CD14-positive monocyte (primary cell): ENCODE data around the gene CRYGS. TPM values are rescaled to one million over a fixed set of nuclear protein-coding genes. Genes with fewer than 3 reads are reported as not detected.

Source experiments
- DNase-seq, 3 donors: peaks; one replicate each; pipeline ENCODE4 v3.0.0-alpha.2; 2011 to 2022
- H2AFZ ChIP-seq: 2 replicates; pipeline ENCODE4 v1.6.0; 2012; ENCODE audit warnings: mild to moderate bottlenecking, low read depth, low read length, inconsistent platforms; ENCODE audit not compliant: insufficient read depth, poor library complexity, severe bottlenecking
- H3K27ac ChIP-seq, 2 donors: 1 replicate in 1 of 2; 2 replicates in 1 of 2; pipeline ENCODE4 v1.5.1; 2012 to 2013; ENCODE audit warnings: low read length in 2 of 2, control low read depth in 1 of 2, inconsistent platforms in 1 of 2, low read depth in 1 of 2, mild to moderate bottlenecking in 1 of 2
- H3K27me3 ChIP-seq, 2 donors: one replicate each; pipeline versions ENCODE4 v1.6.0 to v1.6.1; 2011 to 2013; ENCODE audit warnings: low read length in 2 of 2; ENCODE audit not compliant: control insufficient read depth in 2 of 2, insufficient read depth in 2 of 2
- H3K36me3 ChIP-seq, 2 donors: replicated peaks in 1 of 2; 1 replicate in 1 of 2; 2 replicates in 1 of 2; pipeline versions ENCODE4 v1.5.1 to v1.6.1; 2012 to 2013; ENCODE audit warnings: low read length in 2 of 2, control low read depth in 1 of 2, inconsistent platforms in 1 of 2, mild to moderate bottlenecking in 1 of 2; ENCODE audit not compliant: insufficient read depth in 2 of 2, control insufficient read depth in 1 of 2
- H3K4me1 ChIP-seq, 2 donors: 1 replicate in 1 of 2; 2 replicates in 1 of 2; pipeline versions ENCODE4 v1.5.1 to v1.6.1; 2012 to 2013; ENCODE audit warnings: low read length in 2 of 2, control low read depth in 1 of 2, inconsistent platforms in 1 of 2, mild to moderate bottlenecking in 1 of 2, moderate library complexity in 1 of 2; ENCODE audit not compliant: insufficient read depth in 2 of 2, control insufficient read depth in 1 of 2
- H3K4me2 ChIP-seq: replicated peaks from 2 replicates; pipeline ENCODE3; 2012; ENCODE audit warnings: low read length, moderate library complexity, mild to moderate bottlenecking; ENCODE audit not compliant: poor library complexity, severe bottlenecking; ENCODE audit errors: extremely low read depth
- H3K4me3 ChIP-seq, 3 experiments: fragments of 200-600 bp in 1 of 3; sonication (generic) in 1 of 3; replicated peaks in 1 of 3; 1 replicate in 2 of 3; 2 replicates in 1 of 3; pipeline ENCODE4 v1.5.1; 2011 to 2013; ENCODE audit warnings: low read length in 3 of 3, mild to moderate bottlenecking in 3 of 3, control low read depth in 2 of 3, low read depth in 2 of 3, inconsistent platforms in 1 of 3, moderate library complexity in 1 of 3
- H3K79me2 ChIP-seq: 2 replicates; pipeline ENCODE4 v1.6.0; 2012; ENCODE audit warnings: mild to moderate bottlenecking, control low read depth, inconsistent platforms, low read length, moderate library complexity; ENCODE audit not compliant: insufficient read depth
- H3K9ac ChIP-seq: 2 replicates; pipeline ENCODE4 v1.6.0; 2017; ENCODE audit warnings: low read length, mild to moderate bottlenecking; ENCODE audit not compliant: insufficient read depth, poor library complexity, severe bottlenecking
- H3K9me3 ChIP-seq, 2 donors: replicated peaks in 1 of 2; 1 replicate in 1 of 2; 2 replicates in 1 of 2; pipeline versions ENCODE4 v1.5.1 to v1.6.1; 2012 to 2013; ENCODE audit warnings: low read length in 2 of 2, control low read depth in 1 of 2; ENCODE audit not compliant: control insufficient read depth in 1 of 2, insufficient read depth in 1 of 2
- H4K20me1 ChIP-seq: 2 replicates; pipeline ENCODE4 v1.6.0; 2012; ENCODE audit warnings: mild to moderate bottlenecking, low read length, control low read depth, moderate library complexity; ENCODE audit not compliant: insufficient read depth
- H3K27ac Mint-ChIP-seq, 7 donors: one replicate each; pipeline ENCODE4 v1.8.0; 2020; ENCODE audit warnings: mild to moderate bottlenecking in 7 of 7, mixed read lengths in 7 of 7, moderate library complexity in 6 of 7, inconsistent platforms in 2 of 7
- H3K27me3 Mint-ChIP-seq, 3 donors: one replicate each; pipeline ENCODE4 v1.8.0; 2021 to 2022; ENCODE audit warnings: low read depth in 3 of 3, mild to moderate bottlenecking in 3 of 3, mixed read lengths in 3 of 3, moderate library complexity in 3 of 3, inconsistent platforms in 1 of 3
- H3K36me3 Mint-ChIP-seq, 2 donors: one replicate each; pipeline ENCODE4 v1.8.0; 2020; ENCODE audit warnings: mixed read lengths in 2 of 2, inconsistent platforms in 1 of 2, mild to moderate bottlenecking in 1 of 2
- H3K4me1 Mint-ChIP-seq: one replicate; pipeline ENCODE4 v1.8.0; 2020; ENCODE audit warnings: mild to moderate bottlenecking, mixed read lengths
- H3K4me3 Mint-ChIP-seq, 2 donors: one replicate each; pipeline ENCODE4 v1.8.0; 2020; ENCODE audit warnings: mild to moderate bottlenecking in 2 of 2, mixed read lengths in 2 of 2, moderate library complexity in 1 of 2
- H3K9me3 Mint-ChIP-seq, 7 donors: one replicate each; pipeline ENCODE4 v1.8.0; 2020 to 2022; ENCODE audit warnings: mixed read lengths in 7 of 7, mild to moderate bottlenecking in 6 of 7, moderate library complexity in 6 of 7, inconsistent platforms in 2 of 7
- CTCF ChIP-seq: fragments of 200-600 bp; IDR thresholded peaks from one replicate; pipeline ENCODE4 v1.8.0; 2022; ENCODE audit warnings: antibody characterized with exemption, mild to moderate bottlenecking
- WGBS: methylation state at CpG from one replicate; pipeline ENCODE4 v1.1.5; 2013; ENCODE audit warnings: missing lambda C conversion rate; ENCODE audit not compliant: insufficient coverage; 5-methylcytosine and 5-hydroxymethylcytosine counted together
- intact Hi-C, 2 donors: fragments of 100-400 bp; cut with micrococcal nuclease; formaldehyde crosslinking; loops; one replicate each; pipeline versions ENCODE4 v1.15.0 to v1.15.1; 2023
- polyA plus RNA-seq, 3 donors: library from polyadenylated mRNA; depleted of rRNA in 1 of 3; unstranded in 2 of 3; stranded (reverse) in 1 of 3; fragments of 300-500 nt in 2 of 3; fragments of >200 nt in 1 of 3; fragmentation: Illumina TruSeq in 2 of 3; gene quantifications; 1 replicate in 2 of 3; 2 replicates in 1 of 3; pipeline ENCODE4 v1.2.3, GENCODE V29; 2012 to 2021

CRYGS gene
- polyA plus RNA-seq, 3 donors = 0.25 to 4.1 TPM; not detected in 1

DNA sequence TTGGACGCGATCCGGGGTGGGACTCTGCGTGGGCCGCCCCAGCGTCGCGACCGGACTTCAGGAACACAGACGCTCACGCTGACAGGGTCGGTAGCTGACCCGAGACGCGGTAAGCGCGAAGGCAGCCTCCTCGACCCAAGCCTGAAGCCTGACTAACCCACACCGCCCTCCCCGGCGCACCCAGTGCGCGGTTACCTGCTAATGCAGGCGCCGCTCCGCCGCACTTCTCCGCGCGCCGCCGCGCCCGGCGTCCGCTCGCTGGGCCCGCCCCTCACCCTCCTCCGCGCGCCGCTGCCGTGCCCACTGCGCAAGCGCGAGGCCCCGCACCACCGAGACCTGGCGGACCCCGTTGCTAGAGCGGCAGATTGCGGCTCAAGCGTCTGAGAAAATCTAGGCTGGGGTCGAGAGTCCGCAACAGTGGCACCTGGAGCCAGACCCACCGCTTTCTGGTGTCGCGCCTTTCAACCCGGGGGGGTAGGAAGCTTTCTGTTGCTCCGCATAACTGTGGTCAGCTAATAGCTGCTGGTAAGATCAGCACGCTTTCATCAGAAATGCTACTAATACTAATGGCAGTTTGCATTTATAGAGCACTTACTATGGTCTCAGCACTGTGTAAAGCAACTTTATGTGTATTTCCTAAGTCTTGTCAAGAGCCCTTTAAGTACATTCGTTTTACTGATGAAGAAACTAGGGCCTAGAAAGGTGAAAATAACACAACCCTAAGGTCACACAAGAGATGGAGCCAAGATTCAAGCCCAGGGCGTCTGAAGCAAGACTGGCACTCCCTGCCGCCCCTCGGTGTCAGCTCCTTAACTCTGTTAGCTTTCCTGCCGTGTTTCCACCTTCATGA lies 23.1 kb upstream of the CRYGS start, which contains the start of gene TBCCD1:
Gene TBCCD1, minus strand, starts transcription at position 268 of the 850 bp plus-strand sequence. CDS start 3,010 bp downstream, outside the sequence.
- peaks cover 30 to 41% of the 10 kb centered on the region in 2 donors for H3K4me1 ChIP-seq

DNA sequence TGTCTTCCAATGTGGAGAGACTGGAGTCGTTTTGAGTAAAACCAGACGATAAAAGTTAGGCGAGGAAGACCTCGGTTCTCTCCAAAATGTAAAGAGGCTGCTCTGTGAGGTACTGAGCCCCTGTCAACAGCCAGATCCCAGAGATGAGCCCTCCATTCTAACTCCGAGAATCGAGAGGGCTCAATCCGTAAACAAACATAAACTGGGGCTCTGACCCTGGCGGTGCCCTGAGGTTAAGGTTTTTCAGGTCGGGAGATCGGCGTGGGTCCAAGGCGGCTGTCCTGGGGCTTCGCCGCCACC lies 22.5 kb upstream of the CRYGS start:
- TF ChIP-seq CTCF = no peak
- Mint-ChIP-seq H3K4me3 (peak overlapping the region; percentile 93), H3K27me3 (no peaks in the 10 kb centered on the region), H3K27ac (peak overlapping the region; percentile 87 to 96 (median 89)), H3K9me3 (no peaks in the 10 kb centered on the region), H3K36me3 (peaks cover 8 to 12% of the 10 kb centered on the region in 2 donors), H3K4me1 (peaks cover 43% of the 10 kb centered on the region)
- H3K9me3 ChIP-seq = no peaks in the 10 kb centered on the region
- no peaks in the 10 kb centered on the region for H3K27me3 ChIP-seq
- peaks cover 30 to 37% of the 10 kb centered on the region in 2 donors for H3K4me1 ChIP-seq
- peak overlapping the region; percentile 94 to 96 (median 96) for H3K4me3 ChIP-seq
- H3K9ac ChIP-seq = peak overlapping the region; percentile 81
- peaks cover 40% of the 10 kb centered on the region for H3K79me2 ChIP-seq
- no peaks in the 10 kb centered on the region for H4K20me1 ChIP-seq
- peak overlapping the region; percentile 95 for H2AFZ ChIP-seq
- intact Hi-C loops = no loop called here
- peak overlapping the region; percentile 75 to 86 for H3K27ac ChIP-seq
- no peak for DNase-seq
- 0% methylated on average over 10 of the region's 14 CpGs for WGBS
- peak overlapping the region; percentile 83 for H3K4me2 ChIP-seq
- peaks cover 2 to 22% of the 10 kb centered on the region in 2 donors for H3K36me3 ChIP-seq

More for the DNA sequence above, 23.1 kb upstream of the CRYGS start, which contains the start of gene TBCCD1:
- Mint-ChIP-seq H3K4me3 (peak within 1 kb of the TSS; percentile 93), H3K9me3 (no peaks in the 10 kb centered on the region), H3K27ac (peak within 1 kb of the TSS; percentile 87 to 96 (median 92)), H3K4me1 (peaks cover 43% of the 10 kb centered on the region), H3K27me3 (no peaks in the 10 kb centered on the region), H3K36me3 (peaks cover 8 to 11% of the 10 kb centered on the region in 2 donors)
- H3K79me2 ChIP-seq = peaks cover 45% of the 10 kb centered on the region
- H2AFZ ChIP-seq = peak within 1 kb of the TSS; percentile 95
- H3K4me2 ChIP-seq = peak within 1 kb of the TSS; percentile 83
- H3K4me3 ChIP-seq = peak within 1 kb of the TSS; percentile 94 to 96 (median 96)
- H4K20me1 ChIP-seq = no peaks in the 10 kb centered on the region
- no peaks in the 10 kb centered on the region for H3K9me3 ChIP-seq
- intact Hi-C loops = no loop called here
- under 1% methylated on average over 59 of the region's 66 CpGs for WGBS
- TF ChIP-seq CTCF = no peak
- H3K36me3 ChIP-seq = peaks cover 2 to 17% of the 10 kb centered on the region in 2 donors
- no peaks in the 10 kb centered on the region for H3K27me3 ChIP-seq
- peak; percentile 79 to 85 (median 83) for DNase-seq
- H3K9ac ChIP-seq = peak within 1 kb of the TSS; percentile 81
- H3K27ac ChIP-seq = peak within 1 kb of the TSS; percentile 75 to 86
